Measurements from ENCODE around the gene AGPAT2.

Gene AGPAT2

GRCh38 chr9:136627703-136628102 lies 59.6 kb downstream of the AGPAT2 start:
- Histone ChIP-seq H3K9me3 (ENCODE audit: control insufficient read depth, low read length) (no peaks in the 10 kb centered on the region), H3K36me3 (ENCODE audit: control insufficient read depth, insufficient read depth, low read length) (no peaks in the 10 kb centered on the region), H3K4me1 (ENCODE audit: control insufficient read depth, insufficient read depth, low read length, poor library complexity, severe bottlenecking) (peaks cover 5% of the 10 kb centered on the region), H3K4me3 (ENCODE audit: extremely low read depth, insufficient read depth, low read length, poor library complexity, severe bottlenecking) (no peak overlapping the region), H3K27ac (ENCODE audit: low read depth, low read length, severe bottlenecking) (no peak overlapping the region)
- 83 to 94% methylated on average over 11 to 13 of the region's 17 CpGs for WGBS, 2 experiments (ENCODE audit: insufficient coverage in 2 of 2)

- Histone ChIP-seq H3K36me3 (ENCODE audit: control insufficient read depth, insufficient read depth, low read length) (no peaks in the 10 kb centered on the region), H3K9me3 (ENCODE audit: control insufficient read depth, low read length) (no peaks in the 10 kb centered on the region), H3K4me1 (ENCODE audit: control insufficient read depth, insufficient read depth, low read length, poor library complexity, severe bottlenecking) (peaks cover 5% of the 10 kb centered on the region), H3K4me3 (ENCODE audit: extremely low read depth, insufficient read depth, low read length, poor library complexity, severe bottlenecking) (no peak overlapping the region), H3K27ac (ENCODE audit: low read depth, low read length, severe bottlenecking) (no peak overlapping the region)
- WGBS, 2 experiments (ENCODE audit: insufficient coverage in 2 of 2) = 75 to 81% methylated on average over 22 to 23 of the region's 25 CpGs
Observed at GRCh38 chr9:136626740-136627642, 60.3 kb downstream of the AGPAT2 start.

- no peak overlapping the region for H3K4me3 ChIP-seq (ENCODE audit: extremely low read depth, insufficient read depth, low read length, poor library complexity, severe bottlenecking)
- 88 to 93% methylated on average over 10 to 11 of the region's 30 CpGs for WGBS, 2 experiments (ENCODE audit: insufficient coverage in 2 of 2)
- no peak overlapping the region for H3K27ac ChIP-seq (ENCODE audit: low read depth, low read length, severe bottlenecking)
- H3K4me1 ChIP-seq (ENCODE audit: control insufficient read depth, insufficient read depth, low read length, poor library complexity, severe bottlenecking) = peaks cover 5% of the 10 kb centered on the region
- H3K9me3 ChIP-seq (ENCODE audit: control insufficient read depth, low read length) = no peaks in the 10 kb centered on the region
- no peaks in the 10 kb centered on the region for H3K36me3 ChIP-seq (ENCODE audit: control insufficient read depth, insufficient read depth, low read length)
Observed at GRCh38 chr9:136626066-136626725, 61.1 kb downstream of the AGPAT2 start.

GRCh38 chr9:136625101-136626065 lies 61.9 kb downstream of the AGPAT2 start:
- H3K4me3 ChIP-seq (ENCODE audit: extremely low read depth, insufficient read depth, low read length, poor library complexity, severe bottlenecking) = no peak overlapping the region
- WGBS, 2 experiments (ENCODE audit: insufficient coverage in 2 of 2) = 76 to 84% methylated on average over 15 to 19 of the region's 19 CpGs
- H3K4me1 ChIP-seq (ENCODE audit: control insufficient read depth, insufficient read depth, low read length, poor library complexity, severe bottlenecking) = peaks cover 5% of the 10 kb centered on the region
- H3K27ac ChIP-seq (ENCODE audit: low read depth, low read length, severe bottlenecking) = no peak overlapping the region
- no peaks in the 10 kb centered on the region for H3K36me3 ChIP-seq (ENCODE audit: control insufficient read depth, insufficient read depth, low read length)
- no peaks in the 10 kb centered on the region for H3K9me3 ChIP-seq (ENCODE audit: control insufficient read depth, low read length)

GRCh38 chr9:136624184-136624951 lies 62.9 kb downstream of the AGPAT2 start:
- WGBS, 2 experiments (ENCODE audit: insufficient coverage in 2 of 2) = 94 to 97% methylated on average over 15 to 16 of the region's 16 CpGs
- H3K4me3 ChIP-seq (ENCODE audit: extremely low read depth, insufficient read depth, low read length, poor library complexity, severe bottlenecking) = no peak overlapping the region
- no peak overlapping the region for H3K27ac ChIP-seq (ENCODE audit: low read depth, low read length, severe bottlenecking)
- no peaks in the 10 kb centered on the region for H3K36me3 ChIP-seq (ENCODE audit: control insufficient read depth, insufficient read depth, low read length)
- H3K4me1 ChIP-seq (ENCODE audit: control insufficient read depth, insufficient read depth, low read length, poor library complexity, severe bottlenecking) = peaks cover 5% of the 10 kb centered on the region
- no peaks in the 10 kb centered on the region for H3K9me3 ChIP-seq (ENCODE audit: control insufficient read depth, low read length)

GRCh38 chr9:136623842-136624183 lies 63.4 kb downstream of the AGPAT2 start:
- WGBS, 2 experiments (ENCODE audit: insufficient coverage in 2 of 2) = 89 to 96% methylated on average over 13 of the region's 13 CpGs
- H3K4me3 ChIP-seq (ENCODE audit: extremely low read depth, insufficient read depth, low read length, poor library complexity, severe bottlenecking) = no peak overlapping the region

More at GRCh38 chr9:136623842-136624183, 63.4 kb downstream of the AGPAT2 start:
- no peak overlapping the region for H3K27ac ChIP-seq (ENCODE audit: low read depth, low read length, severe bottlenecking)
- no peaks in the 10 kb centered on the region for H3K9me3 ChIP-seq (ENCODE audit: control insufficient read depth, low read length)
- no peaks in the 10 kb centered on the region for H3K36me3 ChIP-seq (ENCODE audit: control insufficient read depth, insufficient read depth, low read length)
- peaks cover 5% of the 10 kb centered on the region for H3K4me1 ChIP-seq (ENCODE audit: control insufficient read depth, insufficient read depth, low read length, poor library complexity, severe bottlenecking)

Data from mesodermal cell (in vitro differentiated cells).